ENCODE results near the gene SYNE1. TPM values are rescaled to one million over a fixed set of nuclear protein-coding genes. Genes with fewer than 3 reads are reported as not detected.

The SYNE1 gene
- total RNA-seq, 1 experiment from 2014 or later, result 6.5 TPM

DNA sequence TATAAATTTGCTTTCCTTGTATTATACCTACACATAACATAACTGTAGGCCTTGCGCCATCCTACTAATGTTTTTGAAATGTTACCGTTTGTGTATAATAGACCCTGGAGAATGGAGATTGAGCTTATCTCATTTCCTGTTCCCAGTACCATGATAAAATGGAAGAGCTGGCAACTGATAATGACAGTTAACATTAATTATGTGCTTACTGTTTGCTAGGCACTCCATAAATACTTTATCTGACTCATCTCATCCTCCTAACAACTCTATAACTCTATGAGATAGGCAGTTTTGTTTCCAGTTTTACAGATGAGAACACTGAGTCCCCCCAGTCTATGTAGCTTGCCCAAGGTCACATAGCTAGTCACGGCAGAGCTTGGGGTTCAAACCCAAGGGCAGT is 396.7 kb downstream of the SYNE1 start (continued):
- TF ChIP-seq, protein P1, sequence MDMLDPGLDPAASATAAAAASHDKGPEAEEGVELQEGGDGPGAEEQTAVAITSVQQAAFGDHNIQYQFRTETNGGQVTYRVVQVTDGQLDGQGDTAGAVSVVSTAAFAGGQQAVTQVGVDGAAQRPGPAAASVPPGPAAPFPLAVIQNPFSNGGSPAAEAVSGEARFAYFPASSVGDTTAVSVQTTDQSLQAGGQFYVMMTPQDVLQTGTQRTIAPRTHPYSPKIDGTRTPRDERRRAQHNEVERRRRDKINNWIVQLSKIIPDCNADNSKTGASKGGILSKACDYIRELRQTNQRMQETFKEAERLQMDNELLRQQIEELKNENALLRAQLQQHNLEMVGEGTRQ (CRISPR knock-in tag; IDR thresholded peaks at IDR 0.05), result no peak
- TF ChIP-seq GTF2I (CRISPR knock-in tag; conservative IDR thresholded peaks at IDR 0.05) (no peak), FOXP1 (CRISPR knock-in tag; IDR thresholded peaks at IDR 0.05; ENCODE audit: borderline replicate concordance) (no peak), NFYB (CRISPR knock-in tag; conservative IDR thresholded peaks at IDR 0.05; ENCODE audit: low read depth) (no peak)
- TF ChIP-seq, protein P2, sequence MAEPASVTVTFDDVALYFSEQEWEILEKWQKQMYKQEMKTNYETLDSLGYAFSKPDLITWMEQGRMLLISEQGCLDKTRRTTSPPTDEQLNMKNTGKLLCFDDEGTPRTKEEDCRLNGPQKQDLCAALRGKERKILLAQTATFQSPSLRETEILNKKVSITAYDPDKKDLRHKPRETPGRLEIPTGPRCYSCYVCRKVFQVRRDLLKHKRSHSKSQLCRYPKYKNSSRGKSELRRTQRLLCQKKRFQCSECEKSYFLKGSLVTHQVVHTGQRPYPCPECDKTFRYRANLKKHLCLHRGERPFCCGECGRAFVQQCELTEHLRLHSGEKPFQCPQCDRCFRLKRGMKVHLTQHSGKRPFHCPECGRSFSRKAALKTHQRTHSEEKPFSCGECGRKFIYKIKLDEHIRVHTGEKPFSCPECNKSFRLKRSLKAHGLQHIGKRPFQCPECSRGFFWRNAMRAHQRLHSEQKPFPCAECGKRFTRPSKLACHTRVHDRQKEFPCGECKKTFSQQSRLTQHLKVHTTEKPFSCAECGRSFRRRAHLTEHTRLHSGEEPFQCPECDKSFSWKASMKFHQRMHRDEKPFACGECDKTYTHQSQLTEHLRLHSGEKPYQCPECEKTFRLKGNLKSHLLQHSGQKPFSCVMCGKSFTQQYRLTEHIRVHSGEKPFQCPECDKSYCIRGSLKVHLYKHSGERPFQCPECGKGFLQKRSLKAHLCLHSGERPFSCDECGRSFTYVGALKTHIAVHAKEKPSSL (CRISPR knock-in tag; conservative IDR thresholded peaks at IDR 0.05), result no peak

DNA sequence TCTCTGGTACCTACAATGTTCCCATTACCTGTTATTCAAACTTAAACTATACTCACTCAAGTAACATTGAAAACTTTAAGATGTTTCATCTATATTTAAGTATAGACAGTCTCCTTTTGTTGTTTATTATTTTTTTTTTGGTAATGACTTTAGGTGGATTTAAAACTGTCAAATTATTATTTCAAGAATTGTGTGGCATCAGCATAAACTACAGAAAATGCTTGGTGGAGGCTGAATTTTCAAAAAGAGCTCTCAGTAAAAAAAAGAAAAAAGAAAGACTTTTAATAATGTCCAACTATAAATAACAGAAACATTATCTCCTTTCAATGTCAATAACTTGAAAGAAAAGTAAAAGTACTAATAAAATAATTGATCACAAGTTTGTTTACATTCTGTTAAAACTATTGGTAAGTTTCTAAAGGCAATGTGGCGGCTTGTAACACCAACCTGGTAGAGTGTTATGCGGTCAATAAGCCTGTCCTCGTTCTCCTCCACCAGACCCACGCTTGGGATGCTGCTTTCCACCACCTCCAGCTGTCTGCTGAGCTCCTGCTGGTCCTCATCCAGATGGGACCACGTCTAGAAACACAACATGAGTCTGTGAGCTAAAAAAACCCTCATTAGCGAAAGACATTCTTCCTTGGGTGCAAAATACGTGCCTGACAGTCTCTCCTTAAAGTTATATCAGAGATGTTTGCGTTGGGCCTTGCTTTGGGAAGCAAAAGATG is 400.6 kb downstream of the SYNE1 start:
- CTCF ChIA-PET, result no interaction called here
- no peak for TF ChIP-seq ATF1 (CRISPR knock-in tag; IDR thresholded peaks at IDR 0.05)
- no peak for TF ChIP-seq NR2C2 (CRISPR knock-in tag; IDR thresholded peaks at IDR 0.05)
- no peak for TF ChIP-seq MYBL2 (CRISPR knock-in tag; IDR thresholded peaks at IDR 0.05)
- no peak for TF ChIP-seq CBFB (CRISPR knock-in tag; IDR thresholded peaks at IDR 0.05; ENCODE audit: low read depth)
- no peak for TF ChIP-seq ZMAT4 (CRISPR knock-in tag; IDR thresholded peaks at IDR 0.05)
- TF ChIP-seq ZNF263 (CRISPR knock-in tag; IDR thresholded peaks at IDR 0.05; ENCODE audit: low read depth), result no peak
- DNase-seq (ENCODE audit: low spot score) (no peak), ATAC-seq (no peak)
- POLR2A ChIA-PET, result interaction anchor here (0.5 kb wide), 1 partner anchor 32 kb away, joined by 3 read pairs; no protein-coding TSS in a partner anchor
- no peaks in the 10 kb centered on the region for H3K4me1 Mint-ChIP-seq
- H3K9me3 Mint-ChIP-seq, result no peaks in the 10 kb centered on the region
- H3K27ac Mint-ChIP-seq, result no peak overlapping the region
- H3K36me3 Mint-ChIP-seq, result no peaks in the 10 kb centered on the region
- no peak overlapping the region for H3K4me3 Mint-ChIP-seq
- H3K27me3 Mint-ChIP-seq (ENCODE audit: low read depth), result no peaks in the 10 kb centered on the region

- POLR2A ChIA-PET, result no interaction called here
- TF ChIP-seq STAT6 (CRISPR knock-in tag; conservative IDR thresholded peaks at IDR 0.05; ENCODE audit: low read depth) (no peak), IRF2 (CRISPR knock-in tag; IDR thresholded peaks at IDR 0.05; ENCODE audit: borderline replicate concordance, low read depth) (no peak)
- CTCF ChIA-PET, result interaction anchor here (1.3 kb wide), 1 partner anchor 68 kb away, joined by 3 read pairs; no protein-coding TSS in a partner anchor
These were observed 403.4 kb downstream of the SYNE1 start for GRCh38 chr6:152233547-152234320.

More at GRCh38 chr6:152233547-152234320, 403.4 kb downstream of the SYNE1 start:
- Mint-ChIP-seq H3K36me3 (no peaks in the 10 kb centered on the region), H3K9me3 (no peaks in the 10 kb centered on the region), H3K4me3 (no peak overlapping the region), H3K4me1 (no peaks in the 10 kb centered on the region), H3K27me3 (ENCODE audit: low read depth) (no peaks in the 10 kb centered on the region), H3K27ac (no peak overlapping the region)
- DNase-seq (ENCODE audit: low spot score) (no peak), ATAC-seq (no peak)

All from WTC11 (cell line).